Parathyroid adenoma (tissue), 2 donors: Measurements from ENCODE around the gene HIC2.
"Not testable (repeated sequence)": the region's sequence is repeated elsewhere in the genome, so short reads cannot be mapped to it uniquely, and the experiment has no call there.

ENCODE experiments used
- H2AFZ ChIP-seq: fragments of 300-600 bp; sonication (generic); one replicate; pipeline ENCODE4 v1.7.0; 2017; ENCODE audit warnings: antibody characterized with exemption, mild to moderate bottlenecking
- H3K27ac ChIP-seq: fragments of 300-600 bp; sonication (generic); one replicate; pipeline ENCODE4 v1.7.0; 2017
- H3K27me3 ChIP-seq: fragments of 300-600 bp; sonication (generic); one replicate; pipeline ENCODE4 v1.7.0; 2017; ENCODE audit warnings: low read length; ENCODE audit not compliant: control insufficient read depth, insufficient read depth
- H3K36me3 ChIP-seq: fragments of 300-600 bp; sonication (generic); one replicate; pipeline ENCODE4 v1.7.0; 2017; ENCODE audit warnings: low read length; ENCODE audit not compliant: control insufficient read depth, insufficient read depth
- H3K4me1 ChIP-seq: fragments of 300-600 bp; sonication (generic); one replicate; pipeline ENCODE4 v1.7.0; 2017; ENCODE audit warnings: control low read depth
- H3K4me2 ChIP-seq: fragments of 300-600 bp; sonication (generic); one replicate; pipeline ENCODE4 v1.7.0; 2017; ENCODE audit warnings: low read length
- H3K4me3 ChIP-seq: fragments of 300-600 bp; sonication (generic); one replicate; pipeline ENCODE4 v1.7.0; 2017; ENCODE audit warnings: low read depth, low read length
- H3K79me2 ChIP-seq: fragments of 300-600 bp; sonication (generic); one replicate; pipeline ENCODE4 v1.7.0; 2017; ENCODE audit warnings: control low read depth
- H3K9ac ChIP-seq: fragments of 300-600 bp; sonication (generic); one replicate; pipeline ENCODE4 v1.7.0; 2017; ENCODE audit warnings: mild to moderate bottlenecking
- H3K9me3 ChIP-seq: fragments of 300-600 bp; sonication (generic); one replicate; pipeline ENCODE4 v1.7.0; 2017; ENCODE audit warnings: low read length; ENCODE audit not compliant: control insufficient read depth
- donor health status: primary hyperparathyroidism.

HIC2 gene

GRCh38 chr22:21407139-21407538 is 10.0 kb upstream of the HIC2 start:
- not testable (repeated sequence) for H3K4me1 ChIP-seq, H3K9me3 ChIP-seq, H3K36me3 ChIP-seq, H3K79me2 ChIP-seq, H3K27me3 ChIP-seq, H2AFZ ChIP-seq, H3K9ac ChIP-seq, H3K4me2 ChIP-seq, H3K27ac ChIP-seq, H3K4me3 ChIP-seq

- H3K27me3 ChIP-seq, H3K4me2 ChIP-seq, H2AFZ ChIP-seq, H3K9ac ChIP-seq, H3K4me3 ChIP-seq, H3K27ac ChIP-seq, H3K79me2 ChIP-seq, H3K36me3 ChIP-seq, H3K4me1 ChIP-seq, H3K9me3 ChIP-seq: not testable (repeated sequence)
These were observed 9.4 kb upstream of the HIC2 start for GRCh38 chr22:21407792-21408191.

- H3K27me3 ChIP-seq, H3K9ac ChIP-seq, H3K4me3 ChIP-seq, H3K4me1 ChIP-seq, H2AFZ ChIP-seq, H3K9me3 ChIP-seq, H3K27ac ChIP-seq, H3K79me2 ChIP-seq, H3K36me3 ChIP-seq, H3K4me2 ChIP-seq: not testable (repeated sequence)
These were observed 796 bp upstream of the HIC2 start for GRCh38 chr22:21416375-21416774.

GRCh38 chr22:21417853-21418252 is 682 bp downstream of the HIC2 start:
- H3K9me3 ChIP-seq, H3K27me3 ChIP-seq, H3K79me2 ChIP-seq, H3K36me3 ChIP-seq, H3K9ac ChIP-seq, H3K4me1 ChIP-seq, H2AFZ ChIP-seq, H3K27ac ChIP-seq, H3K4me2 ChIP-seq, H3K4me3 ChIP-seq: not testable (repeated sequence)

GRCh38 chr22:21418974-21419638 is 1.9 kb downstream of the HIC2 start:
- H2AFZ ChIP-seq, H3K36me3 ChIP-seq, H3K27ac ChIP-seq, H3K27me3 ChIP-seq, H3K4me1 ChIP-seq, H3K4me3 ChIP-seq, H3K9ac ChIP-seq, H3K79me2 ChIP-seq, H3K9me3 ChIP-seq, H3K4me2 ChIP-seq: not testable (repeated sequence)

GRCh38 chr22:21420180-21420763 is 3.1 kb downstream of the HIC2 start:
- H3K36me3 ChIP-seq, H3K27me3 ChIP-seq, H3K79me2 ChIP-seq, H3K4me1 ChIP-seq, H3K9ac ChIP-seq, H2AFZ ChIP-seq, H3K4me3 ChIP-seq, H3K9me3 ChIP-seq, H3K4me2 ChIP-seq, H3K27ac ChIP-seq: not testable (repeated sequence)

GRCh38 chr22:21424084-21424709 is 7.0 kb downstream of the HIC2 start:
- H3K4me2 ChIP-seq, H2AFZ ChIP-seq, H3K36me3 ChIP-seq, H3K4me3 ChIP-seq, H3K9me3 ChIP-seq, H3K27ac ChIP-seq, H3K4me1 ChIP-seq, H3K27me3 ChIP-seq, H3K79me2 ChIP-seq, H3K9ac ChIP-seq: not testable (repeated sequence)

GRCh38 chr22:21434378-21435233 is 17.4 kb downstream of the HIC2 start:
- not testable (repeated sequence) for H3K9me3 ChIP-seq, H3K4me1 ChIP-seq, H3K79me2 ChIP-seq, H2AFZ ChIP-seq, H3K27me3 ChIP-seq, H3K9ac ChIP-seq, H3K27ac ChIP-seq, H3K36me3 ChIP-seq, H3K4me3 ChIP-seq, H3K4me2 ChIP-seq

- not testable (repeated sequence) for H3K79me2 ChIP-seq, H3K9ac ChIP-seq, H3K9me3 ChIP-seq, H3K4me1 ChIP-seq, H3K27ac ChIP-seq, H3K4me2 ChIP-seq, H2AFZ ChIP-seq, H3K27me3 ChIP-seq, H3K36me3 ChIP-seq, H3K4me3 ChIP-seq
These were observed 19.0 kb downstream of the HIC2 start for GRCh38 chr22:21435998-21436810.

GRCh38 chr22:21438013-21438412 is 20.8 kb downstream of the HIC2 start:
- not testable (repeated sequence) for H2AFZ ChIP-seq, H3K27me3 ChIP-seq

More at GRCh38 chr22:21438013-21438412, 20.8 kb downstream of the HIC2 start:
- not testable (repeated sequence) for H3K9ac ChIP-seq, H3K9me3 ChIP-seq, H3K4me2 ChIP-seq, H3K4me1 ChIP-seq, H3K4me3 ChIP-seq, H3K27ac ChIP-seq, H3K79me2 ChIP-seq, H3K36me3 ChIP-seq
